MM.1S (cell line): ENCODE data around the gene SLC39A3.
A peak's percentile ranks its signal among the peaks of the same experiment; 100 is the strongest.

Experiments used
- DNase-seq: peaks from one replicate; pipeline ENCODE4 v3.0.0-alpha.2; 2015
- H2AFZ ChIP-seq: fragments of 300-600 bp; sonication (generic); 2 replicates; pipeline ENCODE4 v1.6.0; 2016; ENCODE audit warnings: antibody characterized with exemption, low read length
- H3F3A ChIP-seq: fragments of 300-600 bp; sonication (generic); 2 replicates; pipeline ENCODE4 v1.6.1; 2016; ENCODE audit warnings: mild to moderate bottlenecking, antibody characterized with exemption, low read length, moderate library complexity, mixed read lengths; ENCODE audit not compliant: insufficient read depth
- H3K27ac ChIP-seq: fragments of 300-600 bp; sonication (generic); 2 replicates; pipeline ENCODE4 v1.5.1; 2016; ENCODE audit warnings: mild to moderate bottlenecking, low read length
- H3K27me3 ChIP-seq: fragments of 300-600 bp; sonication (generic); replicated peaks from 2 replicates; pipeline ENCODE4 v1.6.0; 2016; ENCODE audit warnings: low read length; ENCODE audit not compliant: insufficient read depth
- H3K36me3 ChIP-seq: fragments of 300-600 bp; sonication (generic); replicated peaks from 2 replicates; pipeline ENCODE4 v1.6.1; 2016; ENCODE audit warnings: mild to moderate bottlenecking, low read length, mixed read lengths; ENCODE audit not compliant: insufficient read depth
- H3K4me1 ChIP-seq: fragments of 300-600 bp; sonication (generic); 2 replicates; pipeline ENCODE4 v1.6.1; 2016; ENCODE audit warnings: low read length, mixed read lengths
- H3K4me2 ChIP-seq: fragments of 300-600 bp; sonication (generic); 2 replicates; pipeline ENCODE4 v1.6.0; 2016; ENCODE audit warnings: low read depth, low read length
- H3K4me3 ChIP-seq: fragments of 300-600 bp; sonication (generic); 2 replicates; pipeline ENCODE4 v1.5.1; 2016; ENCODE audit warnings: low read length, mixed read lengths
- H3K79me2 ChIP-seq: fragments of 300-600 bp; sonication (generic); 2 replicates; pipeline ENCODE4 v1.6.1; 2016; ENCODE audit warnings: mixed run types, low read length, mixed read lengths
- H3K9ac ChIP-seq: fragments of 300-600 bp; sonication (generic); 2 replicates; pipeline ENCODE4 v1.6.1; 2016; ENCODE audit warnings: low read length, mixed read lengths
- H3K9me2 ChIP-seq: fragments of 300-600 bp; sonication (generic); replicated peaks from 2 replicates; pipeline ENCODE4 v1.6.1; 2016; ENCODE audit warnings: mild to moderate bottlenecking, low read length, mixed read lengths; ENCODE audit not compliant: insufficient read depth
- H3K9me3 ChIP-seq: fragments of 300-600 bp; sonication (generic); replicated peaks from 2 replicates; pipeline ENCODE4 v1.6.1; 2016; ENCODE audit warnings: mild to moderate bottlenecking, low read length, mixed read lengths; ENCODE audit not compliant: insufficient read depth
- H4K20me1 ChIP-seq: fragments of 300-600 bp; sonication (generic); 2 replicates; pipeline ENCODE4 v1.6.1; 2016; ENCODE audit warnings: mild to moderate bottlenecking, low read length, moderate library complexity, mixed read lengths; ENCODE audit not compliant: insufficient read depth
- EZH2 ChIP-seq: fragments of 300-600 bp; sonication (generic); optimal IDR thresholded peaks from 2 replicates; pipeline ENCODE3; 2017; ENCODE audit warnings: low read depth, mild to moderate bottlenecking, antibody characterized with exemption, low read length, mixed read lengths
- EZH2phosphoT487 ChIP-seq: fragments of 300-600 bp; sonication (generic); IDR thresholded peaks from 2 replicates; pipeline ENCODE4 v1.6.1; 2018; ENCODE audit warnings: antibody characterized with exemption, low read length
- TF ChIP-seq, protein P1 (sequence below): fragments of 300-600 bp; sonication (generic); IDR thresholded peaks from 2 replicates; pipeline ENCODE4 v1.5.1; 2016; ENCODE audit warnings: antibody characterized with exemption, low read length, mixed read lengths

SLC39A3 gene

GRCh38 chr19:2703691-2704216 is 36.1 kb downstream of the SLC39A3 start:
- H2AFZ ChIP-seq = no peak overlapping the region
- no peaks in the 10 kb centered on the region for H3K9me2 ChIP-seq
- H3K4me2 ChIP-seq = no peak overlapping the region
- peaks cover 23% of the 10 kb centered on the region for H3K79me2 ChIP-seq
- peaks cover 16% of the 10 kb centered on the region for H3K27me3 ChIP-seq
- no peak overlapping the region for H3K27ac ChIP-seq
- H3K36me3 ChIP-seq = no peaks in the 10 kb centered on the region
- H3F3A ChIP-seq = peaks cover 27% of the 10 kb centered on the region
- H3K9me3 ChIP-seq = no peaks in the 10 kb centered on the region
- H3K9ac ChIP-seq = no peak overlapping the region
- no peaks in the 10 kb centered on the region for H4K20me1 ChIP-seq
- no peak for TF ChIP-seq EZH2phosphoT487
- TF ChIP-seq, protein P1, sequence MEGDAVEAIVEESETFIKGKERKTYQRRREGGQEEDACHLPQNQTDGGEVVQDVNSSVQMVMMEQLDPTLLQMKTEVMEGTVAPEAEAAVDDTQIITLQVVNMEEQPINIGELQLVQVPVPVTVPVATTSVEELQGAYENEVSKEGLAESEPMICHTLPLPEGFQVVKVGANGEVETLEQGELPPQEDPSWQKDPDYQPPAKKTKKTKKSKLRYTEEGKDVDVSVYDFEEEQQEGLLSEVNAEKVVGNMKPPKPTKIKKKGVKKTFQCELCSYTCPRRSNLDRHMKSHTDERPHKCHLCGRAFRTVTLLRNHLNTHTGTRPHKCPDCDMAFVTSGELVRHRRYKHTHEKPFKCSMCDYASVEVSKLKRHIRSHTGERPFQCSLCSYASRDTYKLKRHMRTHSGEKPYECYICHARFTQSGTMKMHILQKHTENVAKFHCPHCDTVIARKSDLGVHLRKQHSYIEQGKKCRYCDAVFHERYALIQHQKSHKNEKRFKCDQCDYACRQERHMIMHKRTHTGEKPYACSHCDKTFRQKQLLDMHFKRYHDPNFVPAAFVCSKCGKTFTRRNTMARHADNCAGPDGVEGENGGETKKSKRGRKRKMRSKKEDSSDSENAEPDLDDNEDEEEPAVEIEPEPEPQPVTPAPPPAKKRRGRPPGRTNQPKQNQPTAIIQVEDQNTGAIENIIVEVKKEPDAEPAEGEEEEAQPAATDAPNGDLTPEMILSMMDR = no peak
- no peak for TF ChIP-seq EZH2
- H3K4me1 ChIP-seq = peaks cover 27% of the 10 kb centered on the region
- no peak overlapping the region for H3K4me3 ChIP-seq
- no peak for DNase-seq

GRCh38 chr19:2703077-2703437 is 36.8 kb downstream of the SLC39A3 start:
- H3K27ac ChIP-seq = no peak overlapping the region

DNA sequence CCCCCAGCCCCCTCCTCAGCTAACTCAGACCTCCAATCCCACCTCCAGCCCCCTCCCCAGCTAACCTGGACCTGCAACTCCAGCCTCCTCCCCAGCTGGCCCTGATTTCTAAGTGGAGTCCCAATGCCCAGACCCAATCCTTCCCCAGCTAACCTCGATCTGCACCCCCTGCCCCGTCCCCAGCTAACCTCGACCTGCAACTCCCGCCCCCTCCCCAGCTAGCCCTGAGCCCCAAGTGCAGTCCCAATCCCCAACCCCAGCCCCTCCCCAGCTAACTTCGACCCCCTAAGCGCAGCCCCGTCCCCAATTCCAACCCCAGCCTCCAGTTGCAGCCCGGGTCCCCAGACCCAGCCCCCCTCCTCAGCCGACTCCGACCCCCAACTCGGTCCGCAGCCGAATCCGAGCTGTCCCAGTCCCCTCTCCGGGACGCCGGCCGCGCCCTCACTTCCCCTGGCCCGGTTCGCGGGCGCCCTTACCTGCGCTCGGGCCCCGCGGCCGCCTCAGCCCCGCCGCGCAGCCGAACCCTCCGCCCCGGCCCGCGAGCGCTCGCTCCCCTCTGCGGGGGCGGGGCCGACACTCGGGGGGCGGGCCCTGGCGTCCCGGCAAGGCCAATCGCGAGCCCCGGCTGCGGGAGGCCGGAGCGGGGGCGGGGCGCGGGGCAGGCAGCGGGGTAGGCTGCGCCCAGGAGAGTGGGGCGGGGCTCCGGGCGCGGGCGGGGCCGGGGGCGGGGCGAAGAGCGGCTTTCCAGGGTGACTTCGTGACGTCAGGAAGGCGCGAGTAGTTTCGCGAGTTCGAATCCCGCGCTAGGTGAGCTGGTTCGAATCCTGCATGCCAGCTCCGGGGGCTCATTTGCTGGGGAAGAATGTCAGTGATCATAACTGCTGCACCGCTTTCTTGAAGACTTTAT is 37.4 kb downstream of the SLC39A3 start, which contains the start of gene GNG7:
GNG7 (minus strand) TSS at position 525 of the 907 bp plus-strand sequence. CDS start 182,006 bp downstream, outside the sequence.
- peak within 1 kb of the TSS; percentile 88 for H3K9ac ChIP-seq
- H3K79me2 ChIP-seq = peaks cover 28% of the 10 kb centered on the region
- H2AFZ ChIP-seq = peak within 1 kb of the TSS; percentile 52; the same call in 1 of the 2 replicates
- peak within 1 kb of the TSS; percentile 2; the same call in 1 of the 2 replicates for H3K27ac ChIP-seq
- no peaks in the 10 kb centered on the region for H3K9me2 ChIP-seq
- H3K36me3 ChIP-seq = no peaks in the 10 kb centered on the region
- H4K20me1 ChIP-seq = no peaks in the 10 kb centered on the region
- peak within 1 kb of the TSS; percentile 94 for H3K4me2 ChIP-seq
- H3K9me3 ChIP-seq = no peaks in the 10 kb centered on the region
- H3F3A ChIP-seq = peaks cover 34% of the 10 kb centered on the region
- peaks cover 31% of the 10 kb centered on the region for H3K4me1 ChIP-seq
- peaks cover 11% of the 10 kb centered on the region for H3K27me3 ChIP-seq
- TF ChIP-seq EZH2 = no peak
- TF ChIP-seq, protein P1 = no peak
- TF ChIP-seq EZH2phosphoT487 = no peak
- peak; percentile 98 for DNase-seq
- H3K4me3 ChIP-seq = peak within 1 kb of the TSS; percentile 85

More at GRCh38 chr19:2703077-2703437, 36.8 kb downstream of the SLC39A3 start:
- H3K9ac ChIP-seq = no peak overlapping the region
- H3K79me2 ChIP-seq = peaks cover 23% of the 10 kb centered on the region
- no peak for TF ChIP-seq EZH2
- TF ChIP-seq, protein P1 = no peak
- TF ChIP-seq EZH2phosphoT487 = no peak
- 0 out of 2 replicates have a peak overlapping the region, but pooled peaks have one; percentile 2 for H2AFZ ChIP-seq
- no peaks in the 10 kb centered on the region for H4K20me1 ChIP-seq
- peaks cover 31% of the 10 kb centered on the region for H3K4me1 ChIP-seq
- peaks cover 12% of the 10 kb centered on the region for H3K27me3 ChIP-seq
- H3K36me3 ChIP-seq = no peaks in the 10 kb centered on the region
- no peaks in the 10 kb centered on the region for H3K9me3 ChIP-seq
- H3K4me3 ChIP-seq = no peak overlapping the region
- H3K9me2 ChIP-seq = no peaks in the 10 kb centered on the region
- peaks cover 34% of the 10 kb centered on the region for H3F3A ChIP-seq
- no peak for DNase-seq
- peak overlapping the region; percentile 28; the same call in 1 of the 2 replicates for H3K4me2 ChIP-seq
